ENCODE measurements around the gene CHRNA3. TPM values are rescaled to one million over a fixed set of nuclear protein-coding genes. Genes with fewer than 3 reads are reported as not detected.
A peak's percentile ranks its signal among the peaks of the same experiment; 100 is the strongest.

The CHRNA3 gene
- total RNA-seq, 1 donor from 2014 or later, result 0.38 TPM

- Mint-ChIP-seq H3K27ac (ENCODE audit: unreplicated experiment) (no peak overlapping the region), H3K4me3 (ENCODE audit: unreplicated experiment) (peak overlapping the region; percentile 68)
- DNase-seq (ENCODE audit: extremely low spot score, unreplicated experiment), result no peak
These were observed 21.0 kb upstream of the CHRNA3 start for GRCh38 chr15:78641749-78642275.

GRCh38 chr15:78641102-78641748 is 20.4 kb upstream of the CHRNA3 start, which contains the start of gene CHRNB4:
CHRNB4 (minus strand) TSS chr15:78641210; CDS start chr15:78641133, 77 bp downstream.
- H3K9me3 Mint-ChIP-seq (ENCODE audit: unreplicated experiment), result no peaks in the 10 kb centered on the region
- peak within 1 kb of the TSS; percentile 68 for H3K4me3 Mint-ChIP-seq (ENCODE audit: unreplicated experiment)
- peaks cover 8% of the 10 kb centered on the region for H3K4me1 Mint-ChIP-seq (ENCODE audit: unreplicated experiment)
- H3K36me3 Mint-ChIP-seq (ENCODE audit: unreplicated experiment), result no peaks in the 10 kb centered on the region
- no peak within 1 kb of the TSS for H3K27ac Mint-ChIP-seq (ENCODE audit: unreplicated experiment)
- DNase-seq (ENCODE audit: extremely low spot score, unreplicated experiment), result no peak
- peaks cover 23% of the 10 kb centered on the region for H3K27me3 Mint-ChIP-seq (ENCODE audit: unreplicated experiment)
- TF ChIP-seq CTCF (IDR thresholded peaks at IDR 0.05), result no peak

More at GRCh38 chr15:78641749-78642275, 21.0 kb upstream of the CHRNA3 start:
- Mint-ChIP-seq H3K4me1 (ENCODE audit: unreplicated experiment) (peaks cover 8% of the 10 kb centered on the region), H3K36me3 (ENCODE audit: unreplicated experiment) (no peaks in the 10 kb centered on the region), H3K9me3 (ENCODE audit: unreplicated experiment) (no peaks in the 10 kb centered on the region), H3K27me3 (ENCODE audit: unreplicated experiment) (peaks cover 17% of the 10 kb centered on the region)
- no peak for TF ChIP-seq CTCF (IDR thresholded peaks at IDR 0.05)

GRCh38 chr15:78640527-78641101 is 19.8 kb upstream of the CHRNA3 start:
- DNase-seq (ENCODE audit: extremely low spot score, unreplicated experiment), result no peak
- Mint-ChIP-seq H3K27ac (ENCODE audit: unreplicated experiment) (no peak overlapping the region), H3K36me3 (ENCODE audit: unreplicated experiment) (no peaks in the 10 kb centered on the region), H3K9me3 (ENCODE audit: unreplicated experiment) (no peaks in the 10 kb centered on the region), H3K27me3 (ENCODE audit: unreplicated experiment) (peaks cover 24% of the 10 kb centered on the region), H3K4me3 (ENCODE audit: unreplicated experiment) (peak overlapping the region; percentile 60), H3K4me1 (ENCODE audit: unreplicated experiment) (peaks cover 8% of the 10 kb centered on the region)
- TF ChIP-seq CTCF (IDR thresholded peaks at IDR 0.05), result no peak

- no peaks in the 10 kb centered on the region for H3K36me3 Mint-ChIP-seq (ENCODE audit: unreplicated experiment)
- no peaks in the 10 kb centered on the region for H3K9me3 Mint-ChIP-seq (ENCODE audit: unreplicated experiment)
- no peak overlapping the region for H3K27ac Mint-ChIP-seq (ENCODE audit: unreplicated experiment)
- peaks cover 22% of the 10 kb centered on the region for H3K27me3 Mint-ChIP-seq (ENCODE audit: unreplicated experiment)
- H3K4me3 Mint-ChIP-seq (ENCODE audit: unreplicated experiment), result no peak overlapping the region
- peaks cover 8% of the 10 kb centered on the region for H3K4me1 Mint-ChIP-seq (ENCODE audit: unreplicated experiment)
- TF ChIP-seq CTCF (IDR thresholded peaks at IDR 0.05), result peak; percentile 81
- no peak for DNase-seq (ENCODE audit: extremely low spot score, unreplicated experiment)
These were observed 18.0 kb upstream of the CHRNA3 start for GRCh38 chr15:78638658-78639314.
